Measurements from ENCODE around the gene FAM149A.

The FAM149A gene

DNA sequence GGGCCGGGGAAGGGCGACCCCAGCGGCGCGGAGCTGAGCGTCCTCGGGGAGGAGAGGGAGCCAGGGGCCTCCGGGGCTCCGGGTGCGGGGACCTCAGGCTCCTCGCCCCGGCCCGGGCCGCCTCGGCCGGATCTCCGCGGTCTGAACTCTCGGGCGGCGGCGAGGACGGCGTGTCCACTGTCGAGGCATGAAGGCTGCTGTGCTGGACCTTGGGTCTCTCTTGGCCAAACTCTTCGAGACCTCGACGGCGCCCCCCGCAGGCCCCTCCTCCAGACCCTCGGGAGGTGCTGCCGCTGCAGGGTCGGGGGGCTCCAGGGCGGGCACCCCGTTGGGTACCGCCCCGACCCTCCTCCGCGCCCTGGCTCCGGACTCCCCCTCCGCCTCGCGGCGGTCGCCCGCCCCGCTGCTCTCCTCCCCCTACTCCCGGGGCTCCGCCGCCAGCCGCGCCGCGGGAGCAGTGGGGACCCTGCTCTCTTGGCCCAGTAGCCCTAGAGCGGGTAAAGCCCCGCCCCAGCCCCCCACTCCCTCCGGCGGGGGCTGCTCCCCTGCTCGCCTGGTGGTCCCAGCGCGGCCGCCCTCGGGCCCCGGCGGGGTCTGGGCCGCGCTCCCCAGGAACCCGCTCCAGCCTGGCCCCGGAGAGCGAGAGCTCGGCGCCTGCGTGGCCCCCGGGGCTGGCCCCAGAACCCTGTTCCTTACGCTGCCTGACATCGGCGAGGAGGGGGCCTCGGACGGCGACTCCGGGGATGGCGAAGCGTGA is 564 bp downstream of the FAM149A start:
- in situ Hi-C loops (cut with MboI; ENCODE audit: low sequenced_read_pairs), result no loop called here

DNA sequence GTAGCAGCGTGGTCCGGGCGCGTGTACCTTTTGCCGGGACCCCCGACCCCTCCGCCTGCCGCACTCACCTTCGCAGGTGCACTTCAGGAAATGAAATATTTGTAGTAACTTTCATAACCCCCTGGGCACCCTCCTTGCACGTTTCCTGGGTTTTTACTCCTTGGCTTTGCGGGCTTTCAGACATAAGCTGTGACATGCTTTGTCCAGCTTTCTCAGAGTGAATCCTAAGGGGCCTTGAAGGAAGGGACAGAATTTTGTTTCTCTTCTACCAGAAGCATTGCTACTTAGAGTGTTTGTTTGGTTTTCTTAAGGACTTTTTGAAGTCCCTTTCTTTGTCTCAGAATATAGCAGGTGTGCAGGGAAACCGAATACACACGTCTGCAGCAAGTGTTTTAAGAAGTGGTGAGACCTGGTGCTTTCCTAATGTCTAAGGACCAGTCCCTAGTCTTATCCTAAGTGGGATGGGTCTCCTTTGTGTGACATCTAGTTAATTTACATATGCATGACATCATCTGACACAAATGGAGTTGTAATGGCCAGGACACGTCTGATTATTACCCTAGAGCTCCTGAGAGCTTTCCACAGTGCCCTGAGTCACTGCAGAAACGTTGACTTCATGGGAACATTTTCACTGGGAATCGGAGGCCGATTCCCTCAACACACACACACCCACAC is 1.3 kb downstream of the FAM149A start:
- in situ Hi-C loops (cut with MboI; ENCODE audit: low sequenced_read_pairs), result no loop called here

DNA sequence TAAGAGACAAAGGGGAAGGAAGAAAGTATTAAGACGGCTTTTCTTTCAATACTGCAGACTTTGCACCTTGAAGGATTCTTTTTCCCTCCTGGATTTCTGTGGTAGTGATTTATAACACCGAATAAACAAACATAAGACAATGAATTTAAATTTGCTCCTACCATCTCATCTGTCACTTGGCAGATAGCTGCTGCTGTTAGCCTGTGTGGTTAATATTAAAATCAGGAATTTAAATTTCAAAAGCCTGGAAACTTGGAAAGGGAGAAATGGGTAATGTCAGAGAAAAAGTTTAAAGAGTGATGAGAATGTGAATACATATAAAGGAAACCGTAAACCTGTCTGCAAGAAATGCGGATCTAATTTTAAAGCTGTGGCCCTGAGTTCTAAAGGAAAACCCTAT is 3.4 kb downstream of the FAM149A start:
- in situ Hi-C loops (cut with MboI; ENCODE audit: low sequenced_read_pairs), result no loop called here

DNA sequence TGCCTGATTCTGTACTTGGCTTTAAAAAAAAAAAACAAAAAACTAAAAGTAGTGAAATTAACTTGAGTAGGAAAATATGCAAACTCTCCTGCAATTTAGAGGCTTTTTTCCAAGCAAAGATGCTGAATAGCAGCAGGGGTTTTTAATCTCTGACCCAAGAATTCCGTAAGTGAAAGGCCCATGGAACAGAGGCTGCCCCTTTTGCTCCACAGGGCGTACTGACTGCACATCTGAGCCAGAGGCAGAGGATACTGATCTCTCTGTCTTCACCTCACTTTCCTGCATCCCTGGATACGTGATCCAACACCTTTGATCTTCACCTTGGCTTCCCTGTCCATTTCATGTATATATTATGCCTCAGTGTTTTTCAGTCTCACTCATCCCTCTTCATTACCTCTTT is 3.9 kb downstream of the FAM149A start:
- in situ Hi-C loops (cut with MboI; ENCODE audit: low sequenced_read_pairs), result no loop called here

DNA sequence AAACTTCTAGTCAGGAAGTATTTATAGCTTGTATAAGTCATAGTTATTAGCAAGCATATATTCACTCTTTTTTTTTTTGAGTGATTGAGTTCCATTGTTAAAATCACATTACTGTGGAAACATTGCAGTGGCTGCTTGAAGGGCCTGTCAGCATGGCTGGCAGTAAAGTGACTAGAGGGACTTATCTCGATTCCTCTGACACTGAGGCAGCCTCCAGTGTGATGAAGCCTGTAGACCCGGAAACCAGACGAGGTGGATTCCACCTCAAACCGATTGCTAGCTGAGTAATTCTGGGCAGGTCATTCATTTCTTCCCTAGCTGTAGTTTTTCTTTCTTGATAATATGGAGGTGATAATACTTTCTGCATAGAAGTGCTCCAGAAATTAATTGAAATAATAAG is 4.7 kb downstream of the FAM149A start:
- in situ Hi-C loops (cut with MboI; ENCODE audit: low sequenced_read_pairs), result no loop called here

DNA sequence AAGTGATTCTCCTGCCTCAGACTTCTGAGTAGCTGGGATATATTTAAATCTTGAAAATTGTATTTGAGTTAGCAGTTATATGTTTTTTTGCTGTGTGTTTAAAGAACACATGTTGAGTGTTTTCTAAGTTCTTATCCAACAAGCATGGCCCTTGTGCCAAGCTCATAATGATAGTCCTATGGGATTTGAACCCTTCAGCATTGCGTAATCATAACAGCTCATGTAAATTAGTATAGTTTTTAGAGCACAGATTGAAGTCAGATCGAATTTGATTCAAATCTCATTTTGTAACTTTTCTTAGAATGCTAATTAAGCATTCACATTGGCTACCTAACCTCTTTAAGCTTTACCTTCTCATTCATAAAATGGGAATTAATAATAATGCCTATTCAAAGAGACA is 12.2 kb downstream of the FAM149A start:
- in situ Hi-C loops (cut with MboI; ENCODE audit: low sequenced_read_pairs), result no loop called here

DNA sequence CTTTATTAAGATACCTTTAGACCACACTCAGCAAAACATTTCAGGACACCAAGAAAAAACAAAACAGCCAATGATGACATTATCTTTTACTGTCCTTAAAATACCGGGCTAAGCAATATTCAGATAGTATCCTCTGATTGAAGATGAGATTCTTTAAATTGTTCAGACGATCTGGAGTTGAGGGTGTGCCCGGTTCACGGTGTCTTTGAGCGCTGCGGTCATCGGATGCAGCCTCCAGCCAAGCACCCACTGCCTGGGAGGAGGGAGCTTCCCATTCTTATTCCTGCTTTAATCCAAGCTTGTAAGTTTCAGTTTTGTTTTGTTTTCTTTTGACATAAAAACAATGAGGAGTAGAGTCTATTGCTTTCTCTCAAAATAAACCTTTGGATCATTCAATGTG is 14.1 kb downstream of the FAM149A start:
- in situ Hi-C loops (cut with MboI; ENCODE audit: low sequenced_read_pairs), result no loop called here

DNA sequence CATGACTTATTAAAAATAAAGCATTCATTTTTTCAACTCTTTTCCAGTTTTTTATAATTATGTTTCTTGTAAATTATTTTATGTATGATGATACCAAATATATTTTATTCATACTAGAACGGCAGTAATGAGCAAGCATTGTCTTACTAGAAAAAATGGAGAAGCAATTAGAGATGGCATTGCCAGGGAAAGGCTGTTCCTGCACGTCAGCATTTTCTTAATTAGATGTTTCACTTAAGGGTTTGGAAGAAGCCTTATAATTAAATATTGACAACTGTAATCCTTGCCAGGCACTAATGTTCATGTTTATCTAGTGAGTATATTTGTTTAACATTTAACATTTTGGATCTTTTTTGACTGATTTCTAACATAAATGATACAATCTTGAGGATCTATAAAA is 16.6 kb downstream of the FAM149A start:
- in situ Hi-C loops (cut with MboI; ENCODE audit: low sequenced_read_pairs), result no loop called here

DNA sequence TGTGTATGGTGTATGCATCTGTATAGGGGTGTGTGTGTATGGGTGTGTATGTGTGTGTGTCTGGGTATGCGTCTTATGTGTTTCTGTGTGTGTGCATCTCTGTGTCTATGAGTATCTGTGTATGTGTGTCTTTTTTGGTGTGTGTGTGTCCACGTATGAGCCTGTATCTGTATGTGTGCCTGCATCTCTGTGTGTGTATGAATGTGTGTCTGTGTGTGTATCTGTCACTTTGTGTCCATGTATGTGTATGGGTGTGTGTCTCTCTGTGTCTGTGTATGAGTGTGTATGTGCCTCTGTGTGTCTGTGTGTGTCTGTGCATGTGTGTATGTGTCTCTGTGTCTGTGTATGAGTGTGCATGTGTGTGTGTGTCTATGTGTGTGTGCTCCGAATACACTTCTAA is 24.3 kb downstream of the FAM149A start:
- in situ Hi-C loops (cut with MboI; ENCODE audit: low sequenced_read_pairs), result no loop called here

DNA sequence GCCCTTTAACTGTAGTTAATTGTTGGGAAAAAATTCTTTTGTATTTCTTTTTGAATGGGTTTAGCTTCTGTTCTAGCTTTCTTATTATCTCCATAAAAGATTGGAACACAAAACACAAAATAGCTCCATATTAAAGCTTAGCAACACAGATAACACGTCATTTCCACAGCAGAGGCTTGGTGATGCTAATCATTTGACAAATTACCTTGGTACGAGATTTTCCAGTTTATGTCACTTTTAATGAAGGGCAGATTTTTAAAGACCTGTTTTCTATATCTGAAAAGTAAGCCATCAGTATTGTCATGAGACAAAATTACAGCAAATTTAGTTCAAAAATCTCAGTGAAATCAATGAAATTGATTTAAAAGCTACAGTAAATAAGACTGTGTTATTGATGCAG is 27.4 kb downstream of the FAM149A start:
- in situ Hi-C loops (cut with MboI; ENCODE audit: low sequenced_read_pairs), result no loop called here

DNA sequence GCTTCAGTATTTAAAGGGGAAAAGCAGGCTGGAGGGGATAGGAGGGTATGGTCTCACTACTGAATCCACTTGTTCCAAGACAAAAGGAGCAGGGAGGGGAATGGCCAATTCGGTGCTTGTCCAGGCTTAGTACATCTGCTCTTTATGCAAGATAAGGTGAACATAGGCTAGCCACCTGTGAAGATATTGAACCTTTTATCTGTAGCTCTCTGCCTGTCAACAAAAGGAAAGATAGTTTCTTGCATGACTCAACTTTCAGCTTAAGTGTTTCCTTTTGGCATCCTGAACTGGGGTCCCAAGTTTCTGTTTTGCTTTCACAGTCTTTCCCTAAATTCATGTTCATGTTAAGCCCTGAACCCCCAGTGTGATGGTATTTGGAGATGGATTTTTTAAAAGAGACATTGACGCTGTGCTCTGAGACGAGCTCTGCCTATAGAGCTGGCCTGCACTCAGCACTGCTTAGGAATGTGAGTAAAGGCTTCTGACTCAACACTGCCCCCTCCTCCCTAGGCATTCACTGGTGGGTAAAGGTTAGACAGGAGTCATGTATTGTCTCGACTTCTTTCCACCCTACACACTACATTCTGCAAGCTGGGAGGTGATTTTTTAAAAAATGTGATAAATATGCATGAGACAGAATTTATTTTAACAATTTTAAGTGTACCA is 28.2 kb downstream of the FAM149A start:
- in situ Hi-C loops (cut with MboI; ENCODE audit: low sequenced_read_pairs), result no loop called here

DNA sequence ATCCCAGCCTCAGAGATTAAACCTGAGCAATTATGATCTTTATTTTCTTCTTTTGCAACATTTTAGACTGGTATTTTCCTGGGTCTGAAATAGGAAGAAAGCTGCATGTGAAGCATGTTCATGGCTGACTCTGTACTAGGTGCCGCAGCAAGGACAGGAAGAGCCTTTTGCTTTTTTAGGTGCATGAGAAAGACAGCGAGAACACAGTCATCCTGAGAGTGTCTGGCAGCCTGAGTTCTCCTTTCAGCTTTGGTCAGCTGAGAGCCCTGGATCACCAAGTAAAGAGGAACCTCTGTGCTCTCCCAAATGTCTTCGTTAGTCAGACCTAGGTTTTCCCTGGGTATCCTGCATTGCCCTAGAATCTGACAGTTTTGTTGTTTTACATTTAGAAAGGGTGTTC is 29.8 kb downstream of the FAM149A start:
- in situ Hi-C loops (cut with MboI; ENCODE audit: low sequenced_read_pairs), result no loop called here

DNA sequence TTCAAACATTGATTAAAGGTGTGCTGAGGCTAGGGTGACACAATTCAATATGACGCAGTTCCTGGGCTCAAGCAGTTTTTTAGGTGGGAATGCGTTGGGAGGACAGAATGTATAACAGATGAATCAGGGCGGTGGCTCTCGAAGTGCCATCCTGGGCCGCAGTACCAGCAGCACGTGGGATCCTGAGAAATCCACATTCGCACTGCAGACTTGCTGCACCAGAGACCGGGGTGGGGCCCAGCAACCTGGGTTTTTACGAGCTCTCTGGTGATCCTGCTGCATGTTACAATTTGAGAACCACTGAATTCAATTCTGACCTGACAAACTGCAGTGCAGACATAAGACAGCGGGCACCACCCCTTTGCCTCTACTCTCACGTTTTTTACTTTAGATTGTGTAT is 30.4 kb downstream of the FAM149A start:
- in situ Hi-C loops (cut with MboI; ENCODE audit: low sequenced_read_pairs), result no loop called here

DNA sequence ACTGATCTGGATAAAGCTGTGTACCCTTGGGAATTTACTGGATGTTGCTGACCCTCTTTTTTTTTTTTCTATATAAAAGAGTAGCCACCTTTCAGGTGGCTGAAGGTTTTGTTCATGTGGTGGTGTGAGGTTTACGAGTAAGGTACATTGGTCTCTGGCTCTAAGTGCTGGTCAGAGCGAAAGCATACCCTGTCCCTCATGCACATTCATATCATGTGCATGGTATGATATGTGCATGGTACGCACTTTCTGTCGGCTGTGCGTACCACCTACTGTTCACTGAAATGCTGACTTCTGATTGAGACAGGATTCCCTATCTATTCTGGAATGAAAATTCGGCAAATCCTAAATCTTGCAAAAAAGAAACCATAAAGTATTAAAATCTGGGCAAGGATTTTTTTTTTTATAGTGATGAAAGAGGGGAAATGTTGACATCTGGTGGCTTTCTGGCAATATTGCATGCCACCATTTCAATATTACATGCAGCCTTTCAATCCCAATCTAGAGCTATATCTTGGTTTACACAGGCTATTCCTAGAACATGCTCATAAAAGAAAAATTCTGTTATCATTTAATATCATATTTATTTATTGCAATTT is 32.8 kb downstream of the FAM149A start:
- in situ Hi-C loops (cut with MboI; ENCODE audit: low sequenced_read_pairs), result no loop called here

DNA sequence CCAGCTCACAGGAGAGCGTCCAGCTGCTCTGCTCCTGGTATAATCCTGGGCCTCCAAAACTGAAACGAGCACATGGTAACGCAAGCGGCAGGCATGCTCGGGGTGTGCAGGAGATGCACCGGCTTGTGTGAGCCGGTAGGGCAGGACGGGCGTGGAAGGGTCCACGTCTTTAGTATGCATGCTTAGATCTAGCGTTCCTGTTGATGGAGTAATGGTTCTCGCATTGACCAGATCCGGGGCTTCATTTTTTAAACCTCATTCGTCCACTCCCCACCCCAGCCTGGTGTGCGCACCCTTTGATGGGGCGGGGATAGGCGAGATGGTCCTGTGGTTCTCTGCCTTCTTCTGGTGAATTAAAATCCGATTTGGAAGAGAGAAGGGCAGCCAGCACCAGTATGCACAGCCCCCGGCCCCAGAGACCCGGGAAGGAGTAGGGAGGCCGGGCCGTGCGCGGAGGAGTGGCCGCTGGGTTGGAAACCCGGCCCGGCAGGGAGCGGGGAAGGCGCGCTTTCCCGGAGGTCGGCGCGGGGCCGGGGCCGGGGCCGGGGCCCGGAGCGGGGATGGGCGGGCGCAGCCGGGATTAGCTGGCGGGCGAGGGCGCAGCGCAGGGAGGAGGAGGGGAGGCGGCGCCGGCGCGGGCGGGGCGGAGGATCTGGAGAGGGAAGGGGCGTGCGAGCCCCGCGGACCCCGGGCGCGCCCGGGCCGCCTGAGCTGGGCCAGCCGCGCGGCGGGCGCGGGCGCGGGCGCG is 39.9 kb downstream of the FAM149A start:
- in situ Hi-C loops (cut with MboI; ENCODE audit: low sequenced_read_pairs), result no loop called here

DNA sequence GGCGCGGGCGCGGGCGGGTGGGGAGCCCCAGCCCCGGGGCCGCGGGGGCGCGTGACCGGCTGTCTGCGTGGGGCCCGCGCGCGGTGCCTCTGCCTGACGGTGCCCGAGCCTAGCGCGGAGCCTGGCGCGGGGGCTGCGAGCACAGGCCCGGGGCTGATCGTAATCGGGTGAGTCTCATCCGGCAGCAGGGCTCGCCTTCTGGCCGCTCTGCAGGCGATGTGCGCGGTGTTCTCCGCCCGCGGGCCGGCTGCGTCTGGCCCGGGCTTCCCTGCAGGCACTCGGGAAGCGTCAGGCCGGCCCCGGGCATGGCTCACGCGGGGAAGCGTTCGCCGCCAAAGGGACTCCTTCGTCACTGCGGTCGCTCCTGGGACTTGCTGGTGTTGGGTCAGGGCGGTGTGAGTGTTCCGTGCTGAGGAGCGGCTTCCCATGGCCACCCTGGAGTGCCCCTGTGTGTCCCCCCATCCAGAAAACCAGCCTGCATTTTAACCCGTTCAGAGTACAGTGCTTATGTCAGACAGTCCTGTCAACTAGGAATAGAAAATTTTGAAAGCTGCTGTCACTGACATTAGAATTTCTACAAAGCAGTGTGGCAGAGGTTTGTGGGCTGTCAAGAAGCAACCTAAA is 40.6 kb downstream of the FAM149A start:
- in situ Hi-C loops (cut with MboI; ENCODE audit: low sequenced_read_pairs), result no loop called here

DNA sequence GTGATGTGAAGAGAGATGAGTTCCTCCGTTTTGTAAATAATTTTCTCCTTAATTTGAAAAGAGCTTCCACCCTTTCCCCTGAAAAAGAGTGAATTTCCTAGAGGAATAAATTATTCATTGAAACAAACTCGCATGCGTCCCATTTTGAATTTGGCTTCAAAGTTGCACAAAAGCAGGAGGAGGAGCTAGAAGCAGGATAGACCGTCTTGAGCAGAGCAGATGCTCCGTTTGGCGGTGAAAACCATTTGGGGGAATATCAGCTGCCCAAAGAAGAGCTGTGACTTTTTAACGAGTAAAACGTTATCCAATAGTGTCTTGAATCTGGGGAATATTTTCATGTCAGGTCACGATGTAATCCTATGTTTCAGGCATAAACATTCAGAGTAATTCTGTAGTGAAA is 42.0 kb downstream of the FAM149A start:
- in situ Hi-C loops (cut with MboI; ENCODE audit: low sequenced_read_pairs), result no loop called here

DNA sequence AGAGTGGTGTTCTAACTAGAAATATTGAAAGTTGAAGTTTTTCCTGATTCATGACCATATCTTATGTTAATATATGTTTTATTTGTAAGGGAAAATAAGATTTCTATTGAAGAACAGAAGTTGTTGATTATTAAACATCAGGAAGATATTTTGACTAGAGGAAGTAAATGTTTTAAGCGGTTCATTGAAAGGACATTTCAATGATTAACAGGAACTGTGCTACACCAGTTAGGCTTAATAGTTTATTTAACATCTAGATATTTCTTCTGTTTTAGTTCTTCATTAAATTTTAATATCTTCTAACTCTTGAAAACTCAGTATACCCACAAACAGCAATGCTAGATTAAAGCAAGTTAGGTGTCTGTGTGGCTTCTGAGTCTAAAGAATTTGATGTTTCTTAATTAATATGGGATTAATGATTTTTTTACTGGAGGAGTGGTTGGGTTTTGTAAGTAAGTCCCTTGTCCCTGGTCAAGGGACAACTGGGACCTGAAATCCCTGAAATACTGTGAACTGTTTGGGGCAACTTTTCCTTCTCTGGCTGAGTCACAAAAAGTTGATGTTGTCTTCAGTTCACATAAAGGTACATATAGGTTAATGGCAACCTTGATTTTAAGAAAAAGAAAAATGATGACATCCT is 44.0 kb downstream of the FAM149A start:
- in situ Hi-C loops (cut with MboI; ENCODE audit: low sequenced_read_pairs), result no loop called here

DNA sequence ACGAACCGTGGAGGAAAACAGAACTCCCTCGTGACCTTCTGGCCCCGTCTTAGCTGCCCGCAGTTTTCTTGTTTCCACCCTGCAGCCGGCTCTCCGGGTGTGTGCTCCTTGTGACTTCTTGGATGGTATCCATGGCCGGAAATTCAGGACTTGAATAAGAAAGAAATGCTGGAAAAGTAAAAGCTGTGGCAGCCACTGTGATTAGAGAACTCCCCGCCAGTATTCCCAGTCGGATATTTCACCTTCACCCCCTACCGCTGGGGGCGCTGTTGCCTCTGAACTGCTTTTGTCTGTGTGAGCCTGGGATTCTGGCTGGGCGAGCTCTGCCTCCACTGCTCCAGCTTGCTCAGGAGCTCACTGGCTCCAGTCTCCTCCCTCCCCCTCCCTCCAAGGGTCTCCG is 45.4 kb downstream of the FAM149A start:
- in situ Hi-C loops (cut with MboI; ENCODE audit: low sequenced_read_pairs), result no loop called here

DNA sequence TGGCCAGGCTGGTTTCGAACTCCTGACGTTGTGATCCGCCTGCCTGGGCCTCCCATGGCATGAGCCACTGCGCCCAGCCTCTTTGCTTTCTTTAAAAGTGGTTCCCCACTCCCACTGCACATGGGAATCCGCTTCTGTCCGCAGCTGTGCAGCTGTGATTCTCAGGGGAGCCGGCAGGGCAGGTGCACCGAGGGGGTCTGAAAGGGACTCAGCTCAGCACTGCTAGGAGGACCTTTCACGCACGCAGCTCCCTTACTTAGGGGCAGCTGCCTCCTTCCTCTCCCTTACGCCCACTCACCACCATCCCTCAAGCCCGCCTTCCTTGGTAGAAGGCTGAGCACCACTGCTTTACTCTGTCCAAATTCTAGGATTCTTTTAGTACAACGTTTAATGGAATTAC is 46.4 kb downstream of the FAM149A start:
- in situ Hi-C loops (cut with MboI; ENCODE audit: low sequenced_read_pairs), result no loop called here

All from hTERT RPE-1 (cell line).